SU-DHL-6 (cell line): ENCODE results near the gene TNFAIP8.
A peak's percentile ranks its signal among the peaks of the same experiment; 100 is the strongest.

ENCODE experiments used
- H2AFZ ChIP-seq: fragments of 200-600 bp; sonication (generic); 2 replicates; pipeline ENCODE4 v1.6.1; 2014; ENCODE audit warnings: low read depth, mild to moderate bottlenecking, moderate library complexity, mixed read lengths, antibody characterized with exemption, low read length; ENCODE audit not compliant: severe bottlenecking
- H3F3A ChIP-seq: fragments of 200-600 bp; shearing (Covaris generic); 2 replicates; pipeline ENCODE4 v1.6.0; 2016; ENCODE audit warnings: antibody characterized with exemption, mild to moderate bottlenecking; ENCODE audit not compliant: insufficient read depth
- H3K27ac ChIP-seq: fragments of 200-600 bp; sonication (generic); 2 replicates; pipeline ENCODE4 v1.5.1; 2016; ENCODE audit warnings: low read depth, mild to moderate bottlenecking, low read length, moderate library complexity, mixed read lengths
- H3K27me3 ChIP-seq: fragments of 200-600 bp; sonication (generic), shearing (Covaris generic); 2 replicates; pipeline ENCODE4 v1.6.0; 2014; ENCODE audit warnings: mild to moderate bottlenecking, low read length
- H3K36me3 ChIP-seq: fragments of 200-600 bp; sonication (generic); 2 replicates; pipeline ENCODE4 v1.6.1; 2014; ENCODE audit warnings: mild to moderate bottlenecking, low read length, mixed read lengths
- H3K4me2 ChIP-seq: fragments of 300-600, 200-600 bp; shearing (Covaris generic), sonication (generic); 2 replicates; pipeline ENCODE4 v1.6.0; 2014; ENCODE audit warnings: low read length, low read depth, mild to moderate bottlenecking; ENCODE audit not compliant: poor library complexity, severe bottlenecking
- H3K4me3 ChIP-seq: fragments of 200-600 bp; sonication (generic); 2 replicates; pipeline ENCODE4 v1.5.1; 2014; ENCODE audit warnings: antibody characterized with exemption, low read length, mild to moderate bottlenecking, mixed read lengths; ENCODE audit not compliant: insufficient read depth, poor library complexity, severe bottlenecking
- H3K79me2 ChIP-seq: fragments of 200-600 bp; sonication (generic); 2 replicates; pipeline ENCODE4 v1.6.1; 2014; ENCODE audit warnings: mild to moderate bottlenecking, low read length, moderate library complexity; ENCODE audit not compliant: insufficient read depth
- H3K9ac ChIP-seq: fragments of 200-600 bp; sonication (generic); 2 replicates; pipeline ENCODE4 v1.7.0; 2014; ENCODE audit warnings: mild to moderate bottlenecking, low read length
- H3K9me2 ChIP-seq: fragments of 200-600 bp; sonication (generic); replicated peaks from 2 replicates; pipeline ENCODE4 v1.6.1; 2014; ENCODE audit warnings: low read length; ENCODE audit not compliant: insufficient read depth
- H3K9me3 ChIP-seq: fragments of 200-600 bp; sonication (generic); 2 replicates; pipeline ENCODE4 v1.6.1; 2014; ENCODE audit warnings: low read length, mixed read lengths; ENCODE audit not compliant: insufficient read depth
- H4K20me1 ChIP-seq: fragments of 200-600 bp; sonication (generic); 2 replicates; pipeline ENCODE4 v1.6.1; 2014; ENCODE audit warnings: low read depth, mild to moderate bottlenecking, antibody characterized with exemption, low read length, moderate library complexity, mixed read lengths
- EZH2phosphoT487 ChIP-seq: fragments of 200-600 bp; sonication (generic), shearing (Covaris generic); conservative IDR thresholded peaks from 2 replicates; pipeline ENCODE4 v1.6.1; 2018; ENCODE audit warnings: mild to moderate bottlenecking, antibody characterized with exemption, low read length, moderate library complexity, mixed read lengths
- TF ChIP-seq, protein P1 (sequence below): fragments of 200-600 bp; sonication (generic); IDR thresholded peaks from one replicate; pipeline ENCODE4 v1.5.1; 2017; ENCODE audit warnings: antibody characterized with exemption, mild to moderate bottlenecking, low read length, moderate library complexity; ENCODE audit not compliant: insufficient read depth, poor library complexity, severe bottlenecking

TNFAIP8 gene

DNA sequence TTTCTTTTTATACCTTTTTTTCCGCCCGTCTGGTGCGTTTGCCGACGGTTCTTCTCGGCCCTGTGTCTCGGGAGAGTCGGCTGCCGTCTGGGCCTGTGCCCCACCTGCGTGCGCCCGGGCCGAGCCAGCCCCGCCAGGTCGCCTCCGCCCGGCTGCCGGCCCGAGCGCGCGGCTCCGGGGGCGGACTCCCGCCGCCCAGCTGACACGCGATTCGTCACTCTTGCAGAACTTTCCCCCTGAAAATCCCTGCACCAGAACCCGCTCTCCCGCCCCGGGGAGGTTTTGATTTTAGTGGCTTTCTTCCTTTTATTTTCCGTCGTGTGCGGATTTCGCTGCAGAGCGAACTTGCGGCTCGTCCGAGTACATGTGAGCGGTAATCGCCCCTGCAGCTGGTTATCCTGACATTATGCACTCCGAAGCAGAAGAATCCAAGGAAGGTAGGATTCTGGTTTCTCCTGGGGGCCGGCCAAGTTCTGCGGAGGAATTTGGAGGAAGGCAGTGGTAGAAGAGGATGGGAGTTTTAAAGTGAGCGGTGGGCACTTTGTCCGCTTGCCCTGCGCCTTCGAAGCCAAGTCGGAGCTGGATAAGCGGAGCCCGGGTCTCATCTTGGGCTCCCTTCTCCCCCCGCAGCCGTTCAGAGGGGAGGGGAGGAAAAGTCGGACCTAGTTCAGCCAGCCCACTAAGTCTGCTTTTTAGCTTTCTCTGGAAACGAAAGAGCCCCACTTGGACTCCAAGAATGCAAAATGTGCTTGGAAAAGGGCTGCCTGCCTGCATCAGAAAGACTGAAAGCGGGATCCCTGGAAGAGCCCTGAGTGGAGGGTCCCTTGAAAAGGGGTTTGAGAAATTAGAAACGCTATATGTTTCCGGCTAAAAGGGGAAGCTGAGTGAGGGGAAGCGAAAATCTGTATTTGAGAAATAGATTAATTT, at the start of gene TNFAIP8:
TSS of gene TNFAIP8 (plus strand) at position 335 of the 927 bp plus-strand sequence. CDS start at position 407, 72 bp downstream.
- Histone ChIP-seq H3K4me2 (peak within 1 kb of the TSS; percentile 99), H3K4me3 (peak within 1 kb of the TSS; percentile 82), H3K9me3 (no peaks in the 10 kb centered on the region), H3K9ac (peak within 1 kb of the TSS; percentile 86), H3K36me3 (no peaks in the 10 kb centered on the region), H3K79me2 (peaks cover 88% of the 10 kb centered on the region), H4K20me1 (peaks cover 13% of the 10 kb centered on the region; the same call in 1 of the 2 replicates), H2AFZ (no peak within 1 kb of the TSS), H3F3A (peaks cover 65% of the 10 kb centered on the region), H3K27ac (peak within 1 kb of the TSS; percentile 98), H3K27me3 (no peaks in the 10 kb centered on the region), H3K9me2 (no peaks in the 10 kb centered on the region)
- TF ChIP-seq, protein P1, sequence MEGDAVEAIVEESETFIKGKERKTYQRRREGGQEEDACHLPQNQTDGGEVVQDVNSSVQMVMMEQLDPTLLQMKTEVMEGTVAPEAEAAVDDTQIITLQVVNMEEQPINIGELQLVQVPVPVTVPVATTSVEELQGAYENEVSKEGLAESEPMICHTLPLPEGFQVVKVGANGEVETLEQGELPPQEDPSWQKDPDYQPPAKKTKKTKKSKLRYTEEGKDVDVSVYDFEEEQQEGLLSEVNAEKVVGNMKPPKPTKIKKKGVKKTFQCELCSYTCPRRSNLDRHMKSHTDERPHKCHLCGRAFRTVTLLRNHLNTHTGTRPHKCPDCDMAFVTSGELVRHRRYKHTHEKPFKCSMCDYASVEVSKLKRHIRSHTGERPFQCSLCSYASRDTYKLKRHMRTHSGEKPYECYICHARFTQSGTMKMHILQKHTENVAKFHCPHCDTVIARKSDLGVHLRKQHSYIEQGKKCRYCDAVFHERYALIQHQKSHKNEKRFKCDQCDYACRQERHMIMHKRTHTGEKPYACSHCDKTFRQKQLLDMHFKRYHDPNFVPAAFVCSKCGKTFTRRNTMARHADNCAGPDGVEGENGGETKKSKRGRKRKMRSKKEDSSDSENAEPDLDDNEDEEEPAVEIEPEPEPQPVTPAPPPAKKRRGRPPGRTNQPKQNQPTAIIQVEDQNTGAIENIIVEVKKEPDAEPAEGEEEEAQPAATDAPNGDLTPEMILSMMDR: no peak
- no peak for TF ChIP-seq EZH2phosphoT487

DNA sequence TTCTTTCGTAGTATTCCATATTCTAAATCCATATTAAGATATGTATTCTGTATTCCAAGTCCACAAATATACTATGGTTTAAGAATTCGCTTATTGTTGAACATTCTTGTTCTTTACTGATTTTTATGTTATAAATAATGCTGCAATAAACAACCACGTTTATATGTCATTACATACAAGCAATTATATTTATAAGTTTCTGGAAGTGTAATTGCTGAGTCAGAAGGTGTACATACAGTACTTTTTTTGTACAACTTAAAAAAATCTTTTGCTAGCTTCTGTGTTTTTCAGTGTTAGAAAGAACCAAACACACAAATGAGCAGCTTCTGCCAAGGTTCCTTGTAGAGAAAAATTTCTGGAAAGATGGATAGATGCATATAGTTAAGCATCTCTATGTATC, 48.6 kb upstream of the TNFAIP8 start:
- Histone ChIP-seq H3F3A (peaks cover 50% of the 10 kb centered on the region), H3K9ac (peak overlapping the region; percentile 42), H3K4me2 (peak overlapping the region; percentile 64), H4K20me1 (no peaks in the 10 kb centered on the region), H2AFZ (no peak overlapping the region), H3K9me2 (no peaks in the 10 kb centered on the region), H3K27me3 (no peaks in the 10 kb centered on the region), H3K27ac (peak overlapping the region; percentile 99), H3K79me2 (peaks cover 76% of the 10 kb centered on the region), H3K4me3 (peak overlapping the region; percentile 10), H3K36me3 (no peaks in the 10 kb centered on the region), H3K9me3 (no peaks in the 10 kb centered on the region)
- TF ChIP-seq EZH2phosphoT487: no peak

DNA sequence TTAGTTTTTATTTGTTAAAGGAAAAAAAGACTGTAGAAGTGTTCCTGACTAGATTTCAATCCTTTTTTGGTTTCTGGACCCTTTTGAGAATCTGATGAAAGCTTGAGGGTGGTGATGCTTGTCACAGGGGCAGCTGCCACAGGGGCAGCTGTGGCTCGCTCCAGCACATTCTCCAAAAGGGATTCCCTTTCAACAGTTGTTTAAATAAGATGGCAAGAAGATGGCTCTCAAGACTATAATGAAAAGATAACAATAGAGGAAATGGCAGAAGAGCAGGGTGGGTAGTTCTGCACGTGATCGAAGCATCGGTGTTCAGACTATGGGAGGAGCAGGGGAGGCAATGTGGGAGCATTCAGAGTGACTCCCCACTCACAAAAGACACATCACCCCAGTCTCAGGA, 46.5 kb upstream of the TNFAIP8 start:
- TF ChIP-seq EZH2phosphoT487: no peak
- TF ChIP-seq, protein P1: no peak
- H2AFZ ChIP-seq: no peak overlapping the region
- peaks cover 76% of the 10 kb centered on the region for H3K79me2 ChIP-seq
- H3K4me2 ChIP-seq: peak overlapping the region; percentile 64
- no peaks in the 10 kb centered on the region for H4K20me1 ChIP-seq
- H3K4me3 ChIP-seq: peak overlapping the region; percentile 17
- no peaks in the 10 kb centered on the region for H3K27me3 ChIP-seq
- H3K36me3 ChIP-seq: no peaks in the 10 kb centered on the region
- no peaks in the 10 kb centered on the region for H3K9me2 ChIP-seq
- H3F3A ChIP-seq: peaks cover 65% of the 10 kb centered on the region
- peak overlapping the region; percentile 42 for H3K9ac ChIP-seq
- no peaks in the 10 kb centered on the region for H3K9me3 ChIP-seq
- H3K27ac ChIP-seq: peak overlapping the region; percentile 99

DNA sequence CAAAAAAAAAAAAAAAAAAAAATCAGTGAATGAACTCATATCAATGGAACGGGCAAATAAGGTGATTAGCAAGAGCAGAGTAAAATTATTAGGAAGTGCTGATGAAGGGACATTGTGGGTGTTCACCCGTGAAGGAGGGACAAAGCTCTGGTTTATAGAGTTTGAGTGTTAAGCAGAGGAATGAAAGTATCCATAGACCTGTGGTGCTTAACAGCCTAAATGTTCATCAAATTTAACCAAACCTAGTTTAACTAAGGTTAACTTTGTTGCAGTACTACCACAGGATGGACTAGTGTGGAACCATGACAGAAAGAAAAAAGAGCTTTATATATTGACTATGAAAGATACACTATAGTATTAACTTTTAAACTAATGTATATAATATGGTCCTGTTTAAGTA, 44.1 kb upstream of the TNFAIP8 start:
- no peak overlapping the region for H3K9ac ChIP-seq
- no peak overlapping the region for H3K4me3 ChIP-seq
- no peaks in the 10 kb centered on the region for H3K27me3 ChIP-seq
- H3F3A ChIP-seq: peaks cover 70% of the 10 kb centered on the region
- peak overlapping the region; percentile 62 for H3K4me2 ChIP-seq
- TF ChIP-seq EZH2phosphoT487: no peak
- TF ChIP-seq, protein P1: no peak
- H4K20me1 ChIP-seq: no peaks in the 10 kb centered on the region
- H3K27ac ChIP-seq: peak overlapping the region; percentile 99
- H3K36me3 ChIP-seq: no peaks in the 10 kb centered on the region
- H3K9me2 ChIP-seq: no peaks in the 10 kb centered on the region
- no peaks in the 10 kb centered on the region for H3K9me3 ChIP-seq
- H3K79me2 ChIP-seq: peaks cover 69% of the 10 kb centered on the region
- H2AFZ ChIP-seq: no peak overlapping the region
